ENCODE results near the gene MAP3K5.
A peak's percentile ranks its signal among the peaks of the same experiment; 100 is the strongest.
"Not testable (repeated sequence)": the region's sequence is repeated elsewhere in the genome, so short reads cannot be mapped to it uniquely, and the experiment has no call there.

The MAP3K5 gene

DNA sequence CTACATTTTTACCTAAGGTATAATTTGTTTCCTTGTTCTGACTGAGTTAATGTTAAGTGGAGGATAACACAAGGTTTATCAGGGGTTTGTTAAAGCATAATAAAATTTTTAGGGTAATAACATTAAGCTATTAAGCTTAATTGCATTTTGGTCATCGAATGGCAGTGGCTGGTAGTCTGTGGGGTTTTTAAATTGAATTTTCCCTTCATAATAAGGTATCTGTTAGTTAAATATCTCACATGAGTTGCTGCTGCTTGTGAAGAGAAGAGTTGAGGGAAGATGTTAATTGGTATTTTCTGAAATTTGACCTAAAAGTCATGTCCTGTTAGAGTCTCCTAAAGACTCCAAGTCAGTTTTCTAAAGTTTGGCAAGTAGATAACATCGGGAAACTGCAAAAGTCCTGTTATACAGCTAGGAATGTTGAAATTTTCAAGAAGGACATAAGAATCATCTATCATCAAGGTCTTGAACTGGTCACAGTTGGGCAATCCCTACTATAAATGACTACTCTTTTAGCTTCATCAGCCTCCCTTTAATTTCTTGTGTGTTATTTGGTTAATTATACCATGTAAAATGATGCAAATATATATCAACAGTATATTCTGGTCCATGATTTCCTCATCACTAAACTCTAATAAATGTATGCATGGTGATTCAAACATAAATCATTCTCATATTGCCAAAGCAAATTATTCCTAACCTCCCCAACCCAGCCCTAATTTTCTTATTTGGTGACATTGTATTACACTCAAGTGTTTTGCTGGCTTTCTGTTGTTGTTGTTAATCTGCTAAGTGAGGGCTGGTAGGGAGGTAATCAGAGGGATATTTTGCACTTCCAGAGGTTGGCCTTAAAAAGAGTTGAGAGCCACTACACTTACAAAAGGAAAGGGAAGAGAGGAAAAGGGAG is 64.0 kb downstream of the MAP3K5 start:
- intact Hi-C loops (cut with DNase I), result no loop called here
- no peak for DNase-seq

DNA sequence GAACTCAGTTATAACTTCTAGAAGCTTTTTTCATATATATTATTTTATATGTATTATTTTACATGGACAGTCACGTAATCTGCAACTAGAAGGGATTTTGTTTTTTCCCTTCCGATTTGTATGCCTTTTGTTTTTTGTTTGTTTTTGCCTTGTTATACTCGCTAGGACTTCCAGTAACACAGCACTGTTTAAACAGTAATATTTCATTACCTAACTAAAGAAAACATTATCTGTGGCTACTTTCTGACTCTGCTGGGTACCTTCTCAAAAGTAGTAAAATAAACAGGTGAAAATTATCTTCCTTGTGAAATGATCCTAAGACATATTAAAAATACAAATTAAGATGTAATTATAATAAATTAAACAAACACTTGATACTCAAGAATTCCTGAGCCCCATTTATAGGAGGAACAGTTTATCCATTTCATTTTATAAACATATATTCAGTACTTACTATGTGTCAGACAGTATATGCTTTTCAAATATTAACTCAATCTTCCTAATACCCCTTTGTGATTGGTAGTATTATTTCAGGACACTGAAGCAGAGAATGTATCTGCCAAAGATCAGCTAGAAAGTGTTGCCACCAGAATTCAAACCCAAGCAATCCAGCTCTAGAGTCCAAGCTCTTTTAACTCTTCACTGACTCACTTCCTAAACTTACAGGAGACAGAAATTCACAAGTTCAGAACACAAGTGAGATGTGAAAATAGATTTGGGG is 65.3 kb downstream of the MAP3K5 start:
- intact Hi-C loops (cut with DNase I), result no loop called here
- no peak for DNase-seq

DNA sequence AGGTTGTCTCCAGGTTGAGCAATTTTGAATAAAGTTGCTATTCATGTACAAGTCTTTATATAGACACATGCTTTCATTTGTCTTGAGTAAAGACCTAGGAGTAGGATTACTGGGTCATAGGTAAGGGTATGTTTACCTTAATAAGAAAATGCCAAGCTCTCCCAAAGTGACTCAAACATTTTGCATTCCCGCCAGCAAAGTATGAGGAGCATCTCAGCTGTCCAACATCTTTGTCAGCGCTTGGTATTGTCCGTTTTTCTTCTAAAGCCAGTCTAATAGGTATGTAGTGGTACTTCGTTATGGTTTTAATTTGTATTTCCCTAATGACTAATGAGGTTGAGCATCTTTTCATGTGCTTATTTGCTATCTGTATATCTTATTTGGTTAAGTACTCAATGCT is 67.2 kb downstream of the MAP3K5 start:
- intact Hi-C loops (cut with DNase I), result no loop called here

DNA sequence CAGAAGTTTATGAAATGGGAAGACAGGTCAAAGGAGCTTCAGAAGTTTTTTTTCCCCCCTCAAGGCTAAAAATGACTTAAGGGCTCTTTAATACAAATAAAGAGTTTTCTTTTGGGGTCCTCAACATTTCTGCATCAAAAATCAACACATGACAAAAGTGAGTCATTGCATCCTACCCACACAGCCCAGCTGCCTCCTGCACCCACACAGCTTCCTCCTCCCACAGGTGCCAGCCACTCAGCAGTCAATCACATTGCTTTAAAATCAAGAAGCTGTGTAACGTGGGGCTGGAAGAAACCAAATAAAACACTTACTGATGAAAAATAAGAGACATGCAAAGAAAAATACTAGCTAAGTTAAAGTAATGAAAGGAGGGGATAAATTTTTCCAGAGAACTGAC is 68.5 kb downstream of the MAP3K5 start:
- DNase-seq, result peak in 1 of 10 donors; percentile 85
- intact Hi-C loops (cut with DNase I), result no loop called here

More for the DNA sequence above, 67.2 kb downstream of the MAP3K5 start:
- DNase-seq, result no peak

DNA sequence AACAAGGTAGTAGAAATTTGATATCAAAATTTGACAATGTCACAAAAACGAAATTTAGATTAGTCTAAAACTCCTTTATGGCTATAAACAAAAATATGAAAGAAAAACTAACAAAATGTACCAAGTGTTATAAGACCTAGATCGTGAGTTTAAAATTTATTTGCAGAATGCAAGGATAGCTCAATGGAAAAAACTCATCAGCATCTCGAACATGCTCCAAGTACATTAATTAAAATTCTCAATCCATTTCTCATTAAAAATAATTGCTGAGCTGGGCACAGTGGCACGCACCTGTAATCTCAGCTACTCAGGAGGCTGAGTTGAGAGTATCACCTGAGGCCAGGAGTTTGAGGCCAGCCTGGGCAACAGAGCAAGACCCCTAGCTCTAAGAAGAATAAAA is 70.8 kb downstream of the MAP3K5 start:
- intact Hi-C loops (cut with DNase I), result no loop called here
- no peak for DNase-seq

- DNase-seq, result no peak
- intact Hi-C loops (cut with DNase I), result no loop called here
Observed at GRCh38 chr6:136720045-136720770, 72.1 kb downstream of the MAP3K5 start.

- intact Hi-C loops (cut with DNase I), result no loop called here
- no peak for DNase-seq
Observed at GRCh38 chr6:136719280-136720044, 72.8 kb downstream of the MAP3K5 start.

DNA sequence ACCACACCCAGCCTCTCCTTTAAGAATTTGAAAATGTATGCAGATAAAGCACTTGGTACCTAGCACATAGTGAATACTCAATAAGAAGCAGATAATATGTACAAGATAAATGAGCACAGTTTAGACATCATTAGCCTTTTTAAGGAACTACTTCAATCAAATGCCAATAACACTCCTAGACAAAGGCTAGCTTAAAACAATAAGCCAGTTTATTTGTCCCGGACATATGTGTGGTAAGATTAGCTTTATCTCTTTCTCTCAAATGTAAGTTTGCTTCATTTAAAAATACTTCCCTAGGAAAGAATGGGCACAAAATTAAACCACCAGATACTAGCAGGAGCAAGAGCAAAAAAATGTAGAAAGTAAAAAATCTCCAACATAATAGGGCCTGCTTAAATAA is 73.8 kb downstream of the MAP3K5 start:
- no peak for DNase-seq
- intact Hi-C loops (cut with DNase I), result no loop called here

DNA sequence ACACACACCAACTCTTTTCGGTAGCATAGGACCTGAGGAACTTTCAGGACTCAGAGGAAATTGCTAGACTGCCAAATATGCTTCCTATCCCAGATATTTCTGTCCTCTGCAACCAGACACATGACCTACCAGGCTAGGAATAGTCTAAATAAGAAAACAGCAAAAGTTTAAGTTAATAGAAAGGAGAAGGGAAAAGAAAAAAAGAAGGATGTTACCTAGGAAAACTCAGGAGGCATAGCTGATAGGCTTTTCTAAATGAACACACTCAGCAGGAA is 74.6 kb downstream of the MAP3K5 start:
- no peak for DNase-seq
- intact Hi-C loops (cut with DNase I), result no loop called here

- intact Hi-C loops (cut with DNase I), result no loop called here
- no peak for DNase-seq
Observed at GRCh38 chr6:136716917-136717715, 75.2 kb downstream of the MAP3K5 start.

- DNase-seq; intact Hi-C loops (cut with DNase I): not testable (repeated sequence)
Observed at GRCh38 chr6:136712642-136713041, 79.6 kb downstream of the MAP3K5 start.

DNA sequence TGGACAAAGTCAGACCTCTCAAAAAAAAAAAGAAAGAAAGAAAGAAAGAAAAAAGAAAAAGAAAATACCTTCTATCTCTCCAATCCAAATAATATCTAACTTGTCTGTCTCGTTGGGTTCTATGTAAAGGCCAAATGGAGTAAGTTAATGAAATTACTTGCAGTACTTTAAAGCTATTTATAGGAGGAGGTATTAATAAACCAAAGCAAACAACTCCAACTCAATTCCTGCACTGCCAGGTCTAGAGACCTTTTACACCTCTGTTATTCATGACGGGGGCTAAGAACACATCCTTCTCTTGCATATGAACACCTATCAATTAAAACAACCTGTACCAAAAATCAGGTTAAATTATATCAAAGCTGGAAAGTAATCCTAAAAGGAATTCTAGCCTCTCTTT is 80.6 kb downstream of the MAP3K5 start:
- intact Hi-C loops (cut with DNase I), result no loop called here
- DNase-seq, result no peak

DNA sequence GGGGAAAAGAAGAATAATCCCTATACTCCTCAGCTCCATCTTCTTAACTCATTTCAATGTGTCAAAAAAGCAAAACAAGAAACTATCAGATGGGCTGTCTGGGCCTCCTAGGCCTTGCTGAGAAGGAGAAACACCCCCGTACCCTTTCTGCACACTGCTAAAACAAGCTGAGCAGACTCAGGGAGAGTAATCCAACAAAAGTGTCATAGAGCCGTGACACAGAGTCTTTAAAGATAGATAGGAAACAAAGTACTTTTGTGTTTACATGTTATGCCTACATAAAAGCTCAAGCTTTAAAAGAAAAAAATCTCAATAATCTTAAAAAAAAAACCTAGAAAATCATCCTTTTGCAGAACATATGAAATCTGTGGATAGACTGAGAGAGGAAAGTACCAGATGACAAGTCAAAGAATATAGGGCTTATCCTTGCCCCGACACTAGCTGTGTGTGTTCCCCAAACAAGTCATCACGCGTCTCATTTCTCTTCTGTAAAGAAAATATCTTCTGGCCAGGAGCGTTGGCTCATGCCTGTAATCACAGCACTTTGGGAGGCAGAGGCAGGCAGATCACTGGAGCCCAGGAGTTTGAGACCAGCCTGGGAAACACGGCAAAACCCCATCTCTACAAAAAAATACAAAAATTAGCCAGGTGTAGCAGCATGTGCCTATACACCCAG is 81.3 kb downstream of the MAP3K5 start:
- DNase-seq, result no peak
- intact Hi-C loops (cut with DNase I), result no loop called here

GRCh38 chr6:136709429-136709828 is 82.8 kb downstream of the MAP3K5 start:
- intact Hi-C loops (cut with DNase I), result no loop called here
- no peak for DNase-seq

- intact Hi-C loops (cut with DNase I), result no loop called here
- DNase-seq, result peak in 7 of 10 donors; percentile 15 to 88 (median 52)
Observed at GRCh38 chr6:136706430-136706829, 85.8 kb downstream of the MAP3K5 start.

DNA sequence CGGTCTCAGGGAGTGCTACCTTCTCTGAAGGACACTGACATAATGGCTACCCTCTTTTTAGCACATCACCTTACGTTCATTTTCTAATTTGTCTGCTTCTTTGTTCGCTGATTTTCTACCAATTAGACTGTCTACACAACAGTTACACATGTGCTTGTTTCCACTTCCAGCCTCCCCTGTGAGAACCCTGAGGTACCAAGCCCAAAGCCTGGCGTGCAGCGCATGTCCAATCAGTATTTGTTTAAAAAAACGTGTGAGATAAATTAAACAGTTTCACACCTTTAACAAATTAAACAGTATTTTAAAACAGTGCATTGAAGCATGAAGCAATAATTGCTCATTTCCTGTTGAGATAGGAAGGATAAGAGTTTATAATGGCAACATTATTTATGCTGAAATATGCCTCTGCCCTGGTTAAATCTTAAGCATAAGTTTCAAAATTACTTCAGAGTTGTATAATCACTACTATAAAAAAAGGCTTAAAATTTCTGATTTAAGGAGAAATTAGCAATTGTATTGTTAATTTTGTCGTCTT is 88.9 kb downstream of the MAP3K5 start:
- DNase-seq, result no peak
- intact Hi-C loops (cut with DNase I), result no loop called here

- DNase-seq, result no peak
- intact Hi-C loops (cut with DNase I), result no loop called here
Observed at GRCh38 chr6:136701045-136701444, 91.2 kb downstream of the MAP3K5 start.

GRCh38 chr6:136699358-136699757 is 92.9 kb downstream of the MAP3K5 start:
- DNase-seq, result no peak
- intact Hi-C loops (cut with DNase I), result no loop called here

DNA sequence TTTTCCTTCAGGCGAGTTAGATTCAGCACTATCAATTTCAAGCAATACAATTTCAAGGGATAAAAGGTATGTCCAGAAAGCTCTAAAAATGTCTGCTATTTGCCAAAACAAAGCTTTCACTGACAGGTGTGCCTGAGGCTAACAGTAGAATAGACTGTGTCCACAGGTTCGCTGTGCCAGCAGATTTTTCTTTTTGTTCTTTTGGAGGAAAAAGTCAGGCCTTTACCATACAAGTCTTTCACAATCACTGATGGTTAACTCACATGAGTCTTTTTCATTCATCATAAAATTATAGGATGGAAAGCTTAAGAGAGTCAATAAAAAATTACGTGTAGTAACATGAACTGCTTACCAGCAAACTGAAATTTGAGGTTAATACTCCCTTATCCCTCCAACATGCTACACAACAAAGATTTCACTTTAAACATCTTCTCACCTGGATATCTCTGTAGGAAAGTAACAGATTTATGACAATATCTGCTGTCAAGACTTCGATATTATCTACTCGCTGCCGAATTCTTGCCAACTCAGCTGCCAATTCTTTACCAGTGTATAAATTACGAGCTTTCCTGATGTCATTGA is 95.4 kb downstream of the MAP3K5 start:
- intact Hi-C loops (cut with DNase I), result no loop called here
- no peak for DNase-seq
